Heart left ventricle (tissue), 13 donors: ENCODE results near the gene AP3S1.

Experiments
- CTCF ChIP-seq, 12 donors: fragments of 200-600 bp; sonication (generic) in 4 of 12; IDR thresholded peaks; one replicate each; pipeline versions ENCODE4 v1.5.0 to v1.8.0; 2018 to 2022; ENCODE audit warnings: antibody characterized with exemption in 12 of 12, mild to moderate bottlenecking in 5 of 12
- POLR2A ChIP-seq, 2 donors: fragments of 450-650 bp; IDR thresholded peaks; one replicate each; pipeline ENCODE4 v1.6.1; 2017; ENCODE audit warnings: antibody characterized with exemption in 2 of 2, mild to moderate bottlenecking in 2 of 2, moderate library complexity in 2 of 2
- donor health status: ischemic (EF 13 %, LVEDD 7.1; RV severe dilation, severe dysfunction).
- donor health status: DM: no; HTN: yes; CAD: no.
- donor health status: DM: no; HTN: no; CAD: no.
- donor health status: ischemic (EF 25% LVEDD 6.9; RV normal size, moderate dysfunction).
- donor health status: ischemic (EF 25% LVEDD 5.7; RV mildly dilated, moderate dysfunction).
- donor health status: ischemic (EF 35%, LVEDD 5.7; RV mildly dilated, moderate dysfunction).
- donor health status: nonischemic (EF 11% LVEDD 7.7; RV severe dilation, severe dysfunction).
- donor health status: DM: yes; HTN: yes; CAD: no.
- donor health status: PGD.
- donor health status: ischemic (EF 29% LVEDD 5.4; RV normal size, mild dysfunction).
- donor health status: nonischemic (EF 23%, LVEDD 6.1; RV moderate dilation, normal function).

GRCh38 chr5:115841382-115842088, at the start of gene AP3S1, which contains the start of gene ATG12:
- TF ChIP-seq CTCF (IDR thresholded peaks at IDR 0.05) (no peak), POLR2A (IDR thresholded peaks at IDR 0.05) (peak in 1 of 2 donors; percentile 42)
